Memory B cell (primary cell): ENCODE measurements around the gene LEMD2.

Experiments used
- ATAC-seq: fragments of 150-1000 bp; cut with Tn5 transposase; 2 replicates; pipeline ENCODE4 v1.10.0; 2021; ENCODE audit warnings: low read depth, mild to moderate bottlenecking, moderate library complexity
- DNase-seq, 2 donors: peaks; one replicate each; pipeline ENCODE4 v3.0.0; 2022; ENCODE audit warnings: low spot score in 2 of 2
- H3K27ac Mint-ChIP-seq: one replicate; pipeline ENCODE4 v1.8.0; 2022; ENCODE audit warnings: mild to moderate bottlenecking, moderate library complexity, mixed read lengths
- H3K27me3 Mint-ChIP-seq: one replicate; pipeline ENCODE4 v1.8.0; 2022; ENCODE audit warnings: mixed read lengths
- H3K36me3 Mint-ChIP-seq: one replicate; pipeline ENCODE4 v1.8.0; 2022; ENCODE audit warnings: mild to moderate bottlenecking, mixed read lengths
- H3K4me1 Mint-ChIP-seq: one replicate; pipeline ENCODE4 v1.8.0; 2022; ENCODE audit warnings: mixed read lengths
- H3K4me3 Mint-ChIP-seq: one replicate; pipeline ENCODE4 v1.8.0; 2022; ENCODE audit warnings: mild to moderate bottlenecking, moderate library complexity, mixed read lengths
- H3K9me3 Mint-ChIP-seq: one replicate; pipeline ENCODE4 v1.8.0; 2022; ENCODE audit warnings: mixed read lengths

LEMD2 gene

GRCh38 chr6:33824461-33825154, 35.7 kb upstream of the LEMD2 start:
- no peaks in the 10 kb centered on the region for H3K9me3 Mint-ChIP-seq
- no peak for DNase-seq
- H3K27ac Mint-ChIP-seq: no peak overlapping the region

DNA sequence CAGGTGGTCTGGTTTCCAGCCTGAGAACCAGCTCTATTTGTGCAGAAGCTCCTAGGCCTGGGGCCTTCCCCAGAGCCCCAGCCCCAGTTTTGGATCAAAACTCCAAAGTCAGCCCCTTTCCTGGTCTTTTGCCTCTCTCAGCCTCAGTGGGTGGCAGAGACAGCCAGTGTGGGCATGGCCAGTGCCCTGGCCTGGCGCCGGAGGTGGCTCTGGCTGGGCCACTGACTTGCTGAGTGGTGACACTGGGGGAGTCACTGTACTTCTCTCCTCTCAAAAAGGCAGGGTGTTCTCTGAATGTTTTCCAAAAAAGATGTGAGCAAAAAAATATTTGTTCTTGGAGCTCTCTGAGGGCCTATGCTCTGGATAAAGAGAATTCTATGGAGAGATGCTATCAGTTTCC, 34.9 kb upstream of the LEMD2 start:
- H3K27me3 Mint-ChIP-seq: peaks cover 16% of the 10 kb centered on the region
- no peak for ATAC-seq
- no peaks in the 10 kb centered on the region for H3K9me3 Mint-ChIP-seq
- no peak overlapping the region for H3K4me3 Mint-ChIP-seq
- H3K36me3 Mint-ChIP-seq: no peaks in the 10 kb centered on the region
- H3K4me1 Mint-ChIP-seq: no peaks in the 10 kb centered on the region
- no peak for DNase-seq
- no peak overlapping the region for H3K27ac Mint-ChIP-seq

More at GRCh38 chr6:33824461-33825154, 35.7 kb upstream of the LEMD2 start:
- Mint-ChIP-seq H3K27me3 (peaks cover 19% of the 10 kb centered on the region), H3K4me3 (no peak overlapping the region), H3K36me3 (no peaks in the 10 kb centered on the region), H3K4me1 (no peaks in the 10 kb centered on the region)
- no peak for ATAC-seq

- ATAC-seq: no peak
- DNase-seq: no peak
Observed at GRCh38 chr6:33822575-33823395, 33.9 kb upstream of the LEMD2 start.

GRCh38 chr6:33820784-33821520, 32.0 kb upstream of the LEMD2 start:
- no peaks in the 10 kb centered on the region for H3K9me3 Mint-ChIP-seq
- H3K36me3 Mint-ChIP-seq: no peaks in the 10 kb centered on the region
- DNase-seq (no peak), ATAC-seq (no peak)
- no peaks in the 10 kb centered on the region for H3K4me1 Mint-ChIP-seq
- H3K27ac Mint-ChIP-seq: no peak overlapping the region
- H3K27me3 Mint-ChIP-seq: peaks cover 9% of the 10 kb centered on the region
- no peak overlapping the region for H3K4me3 Mint-ChIP-seq

More at GRCh38 chr6:33822575-33823395, 33.9 kb upstream of the LEMD2 start:
- no peak overlapping the region for H3K27ac Mint-ChIP-seq
- peaks cover 10% of the 10 kb centered on the region for H3K27me3 Mint-ChIP-seq
- H3K4me1 Mint-ChIP-seq: no peaks in the 10 kb centered on the region
- no peaks in the 10 kb centered on the region for H3K9me3 Mint-ChIP-seq
- H3K36me3 Mint-ChIP-seq: no peaks in the 10 kb centered on the region
- no peak overlapping the region for H3K4me3 Mint-ChIP-seq

DNA sequence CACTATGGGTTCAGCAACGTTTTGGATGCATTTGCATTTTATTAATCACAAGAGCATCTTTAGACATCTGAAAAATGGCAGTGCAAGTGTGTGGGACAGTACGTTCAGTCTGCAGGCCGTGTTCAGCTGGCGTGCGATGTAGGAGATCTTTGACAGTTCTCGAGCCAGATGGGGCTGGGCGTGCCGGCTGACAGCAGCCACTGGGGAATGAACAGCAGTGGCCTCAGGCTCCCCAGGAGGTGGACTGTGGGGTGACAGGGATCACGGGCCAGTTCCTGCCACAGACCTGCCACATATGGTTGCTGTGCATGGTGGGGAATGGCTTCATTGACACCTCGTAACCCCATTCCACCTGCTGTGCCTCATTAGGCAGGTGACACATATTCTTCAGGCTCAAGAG, 31.3 kb upstream of the LEMD2 start:
- Mint-ChIP-seq H3K9me3 (no peaks in the 10 kb centered on the region), H3K4me3 (no peak overlapping the region), H3K4me1 (no peaks in the 10 kb centered on the region), H3K27ac (no peak overlapping the region), H3K36me3 (no peaks in the 10 kb centered on the region), H3K27me3 (peaks cover 14% of the 10 kb centered on the region)
- no peak for ATAC-seq
- no peak for DNase-seq

DNA sequence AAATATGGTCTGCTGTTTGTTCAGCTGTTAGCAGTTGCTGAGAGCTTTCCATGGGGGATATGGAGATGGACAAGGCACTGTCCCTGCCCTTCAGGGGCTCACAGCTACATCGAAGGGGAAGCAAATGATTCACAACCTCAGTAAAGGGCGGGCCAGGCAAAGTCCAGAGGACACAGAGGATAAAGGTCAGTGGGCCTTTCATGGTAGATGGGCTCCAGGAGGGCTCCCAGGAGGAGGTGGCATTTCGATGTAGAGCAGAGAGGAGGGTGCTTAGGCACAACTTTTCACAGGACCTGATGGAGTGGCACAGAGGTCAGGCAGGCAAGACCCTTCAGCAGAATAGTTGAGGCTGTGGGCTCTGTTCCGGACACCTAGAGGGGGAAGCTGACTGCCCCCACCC, 30.1 kb upstream of the LEMD2 start:
- Mint-ChIP-seq H3K27me3 (peaks cover 16% of the 10 kb centered on the region), H3K36me3 (no peaks in the 10 kb centered on the region)
- no peak for ATAC-seq

GRCh38 chr6:33818293-33818692, 29.4 kb upstream of the LEMD2 start:
- H3K27ac Mint-ChIP-seq: no peak overlapping the region
- no peak for DNase-seq
- H3K9me3 Mint-ChIP-seq: no peaks in the 10 kb centered on the region
- no peak overlapping the region for H3K4me3 Mint-ChIP-seq
- no peaks in the 10 kb centered on the region for H3K36me3 Mint-ChIP-seq
- H3K27me3 Mint-ChIP-seq: peaks cover 19% of the 10 kb centered on the region
- ATAC-seq: no peak
- H3K4me1 Mint-ChIP-seq: no peaks in the 10 kb centered on the region

More for the DNA sequence above, 30.1 kb upstream of the LEMD2 start:
- Mint-ChIP-seq H3K4me3 (no peak overlapping the region), H3K4me1 (no peaks in the 10 kb centered on the region), H3K9me3 (no peaks in the 10 kb centered on the region), H3K27ac (no peak overlapping the region)
- DNase-seq: no peak

GRCh38 chr6:33817489-33817888, 28.6 kb upstream of the LEMD2 start:
- H3K4me3 Mint-ChIP-seq: no peak overlapping the region
- peaks cover 17% of the 10 kb centered on the region for H3K27me3 Mint-ChIP-seq
- ATAC-seq (no peak), DNase-seq (no peak)
- H3K4me1 Mint-ChIP-seq: no peaks in the 10 kb centered on the region
- no peaks in the 10 kb centered on the region for H3K9me3 Mint-ChIP-seq
- H3K27ac Mint-ChIP-seq: no peak overlapping the region
- no peaks in the 10 kb centered on the region for H3K36me3 Mint-ChIP-seq

DNA sequence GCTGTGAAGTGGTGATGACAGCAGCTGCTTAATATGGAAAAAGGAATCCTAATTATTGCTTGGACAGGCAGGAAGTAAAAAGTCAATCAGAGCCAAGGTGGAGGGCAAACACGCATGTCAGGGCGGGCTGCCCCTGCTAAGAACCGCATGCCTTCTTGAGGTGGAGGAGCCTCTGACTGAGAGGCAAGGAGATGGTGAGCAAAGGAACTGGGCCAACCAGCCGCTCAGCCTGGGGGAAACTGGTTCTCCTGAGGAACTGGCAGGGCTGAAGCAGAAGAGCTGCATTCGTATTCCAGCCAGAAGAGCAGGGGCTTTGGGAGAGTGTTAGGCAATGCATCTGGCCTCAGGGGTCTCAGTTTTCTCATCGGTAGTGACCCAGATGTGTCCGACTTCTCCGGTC, 28.0 kb upstream of the LEMD2 start:
- no peaks in the 10 kb centered on the region for H3K36me3 Mint-ChIP-seq
- H3K9me3 Mint-ChIP-seq: no peaks in the 10 kb centered on the region
- ATAC-seq: no peak
- no peak overlapping the region for H3K4me3 Mint-ChIP-seq
- no peak for DNase-seq
- peaks cover 22% of the 10 kb centered on the region for H3K27me3 Mint-ChIP-seq
- no peak overlapping the region for H3K27ac Mint-ChIP-seq
- no peaks in the 10 kb centered on the region for H3K4me1 Mint-ChIP-seq

DNA sequence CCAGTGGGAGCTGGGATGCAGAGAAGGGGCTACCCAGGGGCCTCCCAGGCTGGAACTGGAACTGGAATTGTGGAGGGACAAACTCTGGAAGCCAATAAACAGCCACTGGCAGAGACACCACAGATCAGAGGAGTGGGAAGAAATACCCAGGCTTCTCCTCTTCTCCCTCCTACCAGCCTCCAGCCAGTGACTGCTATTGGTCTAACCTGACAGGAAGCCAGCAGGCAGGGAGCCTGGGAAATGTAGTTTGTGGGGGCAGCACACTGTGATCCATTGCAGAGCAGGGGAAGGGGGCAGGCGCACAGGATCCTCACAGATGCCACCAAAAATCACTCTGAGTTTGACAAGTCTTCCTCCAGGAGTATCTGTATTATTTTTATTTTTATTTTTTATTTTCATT, 26.9 kb upstream of the LEMD2 start:
- Mint-ChIP-seq H3K4me1 (no peaks in the 10 kb centered on the region), H3K36me3 (no peaks in the 10 kb centered on the region), H3K9me3 (no peaks in the 10 kb centered on the region), H3K27ac (no peak overlapping the region), H3K4me3 (no peak overlapping the region), H3K27me3 (peaks cover 26% of the 10 kb centered on the region)
- DNase-seq (no peak), ATAC-seq (no peak)

GRCh38 chr6:33813990-33814985, 25.4 kb upstream of the LEMD2 start:
- Mint-ChIP-seq H3K9me3 (no peaks in the 10 kb centered on the region), H3K4me1 (no peaks in the 10 kb centered on the region), H3K27me3 (peaks cover 26% of the 10 kb centered on the region), H3K4me3 (no peak overlapping the region), H3K27ac (no peak overlapping the region), H3K36me3 (no peaks in the 10 kb centered on the region)
- DNase-seq: no peak
- ATAC-seq: no peak

DNA sequence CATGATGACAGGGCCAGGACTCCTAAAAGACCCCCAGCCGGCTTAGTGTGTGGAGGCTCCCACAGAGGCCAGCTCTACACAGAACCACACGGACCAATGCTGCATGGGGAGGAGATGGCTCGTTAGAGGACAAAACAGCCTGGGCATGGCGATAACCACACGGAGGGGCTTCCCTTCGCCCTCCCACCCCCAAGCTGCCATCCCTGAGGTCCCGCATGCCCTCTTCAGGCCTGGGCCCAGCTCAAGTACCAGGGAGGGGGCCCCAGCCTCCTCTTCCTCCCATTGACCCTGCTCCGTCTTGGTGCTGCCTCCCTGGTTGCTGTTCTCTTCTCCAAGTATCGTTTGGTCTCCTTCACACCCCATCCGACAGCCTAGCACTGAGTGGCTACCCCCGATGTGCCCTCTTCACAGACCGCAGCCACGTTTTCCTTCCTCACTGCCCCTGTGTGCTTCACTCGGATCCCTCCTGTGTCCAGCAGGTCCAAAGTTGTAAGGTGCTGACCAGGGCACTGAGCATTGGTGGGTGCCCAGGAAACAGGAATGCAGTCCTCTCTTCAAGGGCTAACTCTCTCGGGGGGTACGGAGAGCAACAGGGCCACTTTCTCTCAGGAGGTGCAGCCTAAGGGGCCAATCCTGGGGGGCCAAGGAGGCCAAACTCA, 24.4 kb upstream of the LEMD2 start:
- no peak for ATAC-seq
- Mint-ChIP-seq H3K27ac (no peak overlapping the region), H3K27me3 (peaks cover 32% of the 10 kb centered on the region), H3K36me3 (no peaks in the 10 kb centered on the region), H3K4me1 (no peaks in the 10 kb centered on the region), H3K9me3 (no peaks in the 10 kb centered on the region), H3K4me3 (no peak overlapping the region)
- DNase-seq: no peak

DNA sequence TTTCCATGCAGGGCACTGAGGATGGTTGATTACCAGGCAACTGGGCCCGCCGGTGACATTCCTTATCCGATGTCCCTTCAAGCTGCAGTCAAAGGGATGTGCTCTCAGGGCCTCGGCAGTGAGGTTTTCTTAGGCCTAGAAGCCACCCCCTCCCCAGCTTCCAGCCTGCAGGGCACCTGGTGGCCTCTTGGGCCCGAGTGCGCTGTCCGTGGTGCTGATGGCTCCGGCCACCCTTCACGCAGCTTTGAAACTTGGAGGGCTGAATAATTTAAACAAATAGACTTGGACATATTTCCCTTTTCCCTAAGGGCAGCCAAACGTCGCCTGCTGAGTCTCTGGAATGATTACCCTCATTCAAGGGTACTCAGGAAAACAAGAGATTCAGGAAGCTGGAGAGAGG, 23.7 kb upstream of the LEMD2 start:
- DNase-seq: no peak
- H3K4me1 Mint-ChIP-seq: peaks cover 3% of the 10 kb centered on the region
- no peak for ATAC-seq
- H3K9me3 Mint-ChIP-seq: no peaks in the 10 kb centered on the region
- H3K27me3 Mint-ChIP-seq: peaks cover 39% of the 10 kb centered on the region
- no peak overlapping the region for H3K27ac Mint-ChIP-seq
- H3K4me3 Mint-ChIP-seq: no peak overlapping the region
- no peaks in the 10 kb centered on the region for H3K36me3 Mint-ChIP-seq
